Parathyroid adenoma (tissue), 2 donors: ENCODE results near the gene KCNG4.

ENCODE experiments used
- H2AFZ ChIP-seq: fragments of 300-600 bp; sonication (generic); one replicate; pipeline ENCODE4 v1.7.0; 2017; ENCODE audit warnings: antibody characterized with exemption, mild to moderate bottlenecking
- H3K27ac ChIP-seq: fragments of 300-600 bp; sonication (generic); one replicate; pipeline ENCODE4 v1.7.0; 2017
- H3K27me3 ChIP-seq: fragments of 300-600 bp; sonication (generic); one replicate; pipeline ENCODE4 v1.7.0; 2017; ENCODE audit warnings: low read length; ENCODE audit not compliant: control insufficient read depth, insufficient read depth
- H3K36me3 ChIP-seq: fragments of 300-600 bp; sonication (generic); one replicate; pipeline ENCODE4 v1.7.0; 2017; ENCODE audit warnings: low read length; ENCODE audit not compliant: control insufficient read depth, insufficient read depth
- H3K4me1 ChIP-seq: fragments of 300-600 bp; sonication (generic); one replicate; pipeline ENCODE4 v1.7.0; 2017; ENCODE audit warnings: control low read depth
- H3K4me2 ChIP-seq: fragments of 300-600 bp; sonication (generic); one replicate; pipeline ENCODE4 v1.7.0; 2017; ENCODE audit warnings: low read length
- H3K4me3 ChIP-seq: fragments of 300-600 bp; sonication (generic); one replicate; pipeline ENCODE4 v1.7.0; 2017; ENCODE audit warnings: low read depth, low read length
- H3K79me2 ChIP-seq: fragments of 300-600 bp; sonication (generic); one replicate; pipeline ENCODE4 v1.7.0; 2017; ENCODE audit warnings: control low read depth
- H3K9ac ChIP-seq: fragments of 300-600 bp; sonication (generic); one replicate; pipeline ENCODE4 v1.7.0; 2017; ENCODE audit warnings: mild to moderate bottlenecking
- H3K9me3 ChIP-seq: fragments of 300-600 bp; sonication (generic); one replicate; pipeline ENCODE4 v1.7.0; 2017; ENCODE audit warnings: low read length; ENCODE audit not compliant: control insufficient read depth
- CTCF ChIP-seq: fragments of 300-600 bp; sonication (generic); IDR thresholded peaks from one replicate; pipeline ENCODE4 v1.7.0; 2017; ENCODE audit warnings: antibody characterized with exemption, mild to moderate bottlenecking
- donor health status: primary hyperparathyroidism.

KCNG4 gene

GRCh38 chr16:84254062-84254461 lies 14.2 kb upstream of the KCNG4 start:
- Histone ChIP-seq H3K9ac (no peak overlapping the region), H2AFZ (no peak overlapping the region), H3K79me2 (no peaks in the 10 kb centered on the region), H3K4me2 (no peak overlapping the region), H3K9me3 (no peaks in the 10 kb centered on the region), H3K36me3 (no peaks in the 10 kb centered on the region), H3K4me1 (no peaks in the 10 kb centered on the region), H3K27me3 (no peaks in the 10 kb centered on the region), H3K4me3 (no peak overlapping the region), H3K27ac (no peak overlapping the region)
- TF ChIP-seq CTCF = no peak

DNA sequence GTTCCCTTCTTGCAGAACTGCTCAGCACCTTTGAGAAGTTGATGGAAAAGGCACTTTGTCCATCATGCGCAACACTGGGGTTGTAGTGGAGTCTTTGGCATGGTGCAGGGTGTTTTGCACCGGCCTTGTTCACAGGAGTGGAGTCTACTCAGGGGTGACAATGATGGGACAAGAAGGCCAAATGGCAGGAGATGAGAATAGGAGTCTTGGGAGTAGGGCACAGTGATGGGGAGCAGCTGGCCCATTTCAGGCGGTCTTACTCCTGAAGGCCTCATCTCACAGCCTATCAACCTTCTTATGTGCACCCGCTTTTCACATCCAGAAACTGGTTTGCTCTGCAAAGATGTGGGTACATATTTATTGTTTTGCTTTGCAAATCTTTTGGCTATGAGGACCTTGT lies 13.4 kb upstream of the KCNG4 start:
- Histone ChIP-seq H3K4me2 (no peak overlapping the region), H3K4me3 (no peak overlapping the region), H3K36me3 (no peaks in the 10 kb centered on the region), H3K9me3 (no peaks in the 10 kb centered on the region), H3K27ac (no peak overlapping the region), H3K9ac (no peak overlapping the region), H3K79me2 (no peaks in the 10 kb centered on the region), H3K4me1 (no peaks in the 10 kb centered on the region), H2AFZ (no peak overlapping the region), H3K27me3 (no peaks in the 10 kb centered on the region)
- no peak for TF ChIP-seq CTCF

DNA sequence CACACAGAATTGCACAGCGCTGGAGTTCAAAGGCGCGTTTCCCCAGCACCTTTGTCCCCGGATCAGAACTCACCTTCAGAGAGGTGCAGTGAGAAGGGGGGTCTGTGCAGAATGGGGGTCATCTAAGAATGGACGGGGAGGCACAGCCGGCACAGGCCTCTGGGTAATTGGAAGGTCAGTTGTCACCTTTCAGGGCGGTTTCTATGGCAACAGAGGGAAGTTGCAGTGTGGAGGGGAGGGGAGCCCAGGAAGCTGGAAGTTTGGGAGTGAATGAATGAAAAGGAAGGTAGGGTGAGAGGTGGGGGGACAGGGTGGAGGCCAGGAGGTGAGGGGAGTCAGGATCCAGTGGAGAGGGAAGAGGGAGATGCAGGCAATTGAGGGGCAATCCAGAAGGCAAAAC lies 12.4 kb upstream of the KCNG4 start:
- Histone ChIP-seq H3K4me3 (no peak overlapping the region), H3K4me1 (peaks cover under 1% of the 10 kb centered on the region), H3K9me3 (no peaks in the 10 kb centered on the region), H3K27ac (no peak overlapping the region), H3K36me3 (no peaks in the 10 kb centered on the region), H3K27me3 (no peaks in the 10 kb centered on the region), H3K79me2 (no peaks in the 10 kb centered on the region), H3K4me2 (no peak overlapping the region), H3K9ac (no peak overlapping the region), H2AFZ (no peak overlapping the region)
- TF ChIP-seq CTCF = no peak

DNA sequence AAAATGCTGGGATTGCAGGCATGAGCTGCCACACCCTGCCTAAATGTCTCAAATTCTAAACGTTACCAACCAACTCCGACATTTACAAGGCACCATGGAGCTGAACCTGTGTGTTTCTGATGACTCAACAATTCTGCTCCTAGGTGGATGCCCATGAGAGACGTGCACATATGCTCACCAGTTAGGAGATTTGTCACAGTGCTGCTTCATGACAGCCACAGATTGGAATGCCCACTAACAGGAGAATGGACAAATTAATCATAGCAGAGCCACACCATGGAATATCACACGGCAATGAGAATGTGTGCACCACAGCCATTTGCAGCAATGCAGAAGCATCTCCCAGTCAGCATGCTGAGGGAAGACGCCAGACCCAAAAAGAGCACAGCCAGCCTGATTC lies 8.0 kb upstream of the KCNG4 start:
- no peak overlapping the region for H2AFZ ChIP-seq
- no peaks in the 10 kb centered on the region for H3K9me3 ChIP-seq
- H3K4me1 ChIP-seq = peaks cover 8% of the 10 kb centered on the region
- H3K79me2 ChIP-seq = no peaks in the 10 kb centered on the region
- H3K27me3 ChIP-seq = no peaks in the 10 kb centered on the region
- H3K4me3 ChIP-seq = no peak overlapping the region
- H3K27ac ChIP-seq = no peak overlapping the region
- TF ChIP-seq CTCF = no peak
- H3K36me3 ChIP-seq = no peaks in the 10 kb centered on the region
- H3K9ac ChIP-seq = no peak overlapping the region
- H3K4me2 ChIP-seq = no peak overlapping the region

GRCh38 chr16:84247331-84247730 lies 7.5 kb upstream of the KCNG4 start:
- Histone ChIP-seq H3K4me2 (no peak overlapping the region), H3K27me3 (no peaks in the 10 kb centered on the region), H2AFZ (no peak overlapping the region), H3K4me1 (peaks cover 8% of the 10 kb centered on the region), H3K27ac (no peak overlapping the region), H3K9me3 (no peaks in the 10 kb centered on the region), H3K79me2 (no peaks in the 10 kb centered on the region), H3K9ac (no peak overlapping the region), H3K4me3 (no peak overlapping the region), H3K36me3 (no peaks in the 10 kb centered on the region)
- no peak for TF ChIP-seq CTCF
